KMS-11 (cell line): ENCODE measurements around the gene UHRF2.
"Not testable (repeated sequence)": the region's sequence is repeated elsewhere in the genome, so short reads cannot be mapped to it uniquely, and the experiment has no call there.

Experiments used
- H2AFZ ChIP-seq: fragments of 200-600 bp; sonication (generic); 2 replicates; pipeline ENCODE4 v1.6.1; 2016; ENCODE audit warnings: antibody characterized with exemption, mixed run types, low read depth
- H3K27ac ChIP-seq: fragments of 200-600 bp; sonication (generic); 2 replicates; pipeline ENCODE4 v1.6.1; 2016; ENCODE audit warnings: mild to moderate bottlenecking, mixed run types
- H3K27me3 ChIP-seq: fragments of 200-600 bp; sonication (generic); 2 replicates; pipeline ENCODE4 v1.6.1; 2017; ENCODE audit warnings: mild to moderate bottlenecking, low read depth, mixed run types, moderate library complexity; ENCODE audit not compliant: insufficient read depth
- H3K36me3 ChIP-seq: fragments of 200-600 bp; sonication (generic); 2 replicates; pipeline ENCODE4 v1.6.1; 2017; ENCODE audit warnings: mild to moderate bottlenecking, mixed run types; ENCODE audit not compliant: insufficient read depth
- H3K4me1 ChIP-seq: fragments of 200-600 bp; sonication (generic); 2 replicates; pipeline ENCODE4 v1.6.1; 2016; ENCODE audit warnings: mild to moderate bottlenecking, low read depth, mixed run types; ENCODE audit not compliant: poor library complexity, severe bottlenecking
- H3K4me2 ChIP-seq: fragments of 200-600 bp; sonication (generic); 2 replicates; pipeline ENCODE4 v1.7.0; 2016; ENCODE audit warnings: mild to moderate bottlenecking, mixed run types
- H3K4me3 ChIP-seq: fragments of 200-600 bp; sonication (generic); IDR thresholded peaks from 2 replicates; pipeline ENCODE4 v1.6.1; 2017; ENCODE audit warnings: low read depth, low read length, mixed read lengths; ENCODE audit not compliant: insufficient read depth
- H3K79me2 ChIP-seq: fragments of 200-600 bp; sonication (generic); 2 replicates; pipeline ENCODE4 v1.6.1; 2016; ENCODE audit warnings: low read depth, mixed run types; ENCODE audit not compliant: insufficient read depth
- H3K9ac ChIP-seq: fragments of 200-600 bp; sonication (generic); 2 replicates; pipeline ENCODE4 v1.6.1; 2016; ENCODE audit warnings: mild to moderate bottlenecking, mixed run types
- H4K20me1 ChIP-seq: fragments of 200-600 bp; sonication (generic); 2 replicates; pipeline ENCODE4 v1.6.1; 2016; ENCODE audit warnings: mild to moderate bottlenecking, mixed run types; ENCODE audit not compliant: insufficient read depth
- CTCF ChIP-seq: fragments of 200-600 bp; sonication (generic); conservative IDR thresholded peaks from 2 replicates; pipeline ENCODE4 v1.6.1; 2017; ENCODE audit warnings: low read depth, mild to moderate bottlenecking, antibody characterized with exemption, low read length, moderate library complexity, mixed read lengths

The UHRF2 gene

GRCh38 chr9:6412487-6413364, at the start of gene UHRF2:
TSS of gene UHRF2 (plus strand) at chr9:6413199. CDS start at chr9:6413491, 292 bp downstream.
- Histone ChIP-seq H3K27ac (peak within 1 kb of the TSS; percentile 99), H4K20me1 (peaks cover 10% of the 10 kb centered on the region; the same call in 1 of the 2 replicates), H3K4me2 (peak within 1 kb of the TSS; percentile 77), H3K9ac (peak within 1 kb of the TSS; percentile 96), H3K79me2 (peaks cover 45% of the 10 kb centered on the region), H3K4me3 (no peak within 1 kb of the TSS), H3K4me1 (peaks cover 38% of the 10 kb centered on the region), H3K36me3 (no peaks in the 10 kb centered on the region), H2AFZ (peak within 1 kb of the TSS; percentile 84), H3K27me3 (no peaks in the 10 kb centered on the region)
- TF ChIP-seq CTCF, result no peak

- no peaks in the 10 kb centered on the region for H3K27me3 ChIP-seq
- no peak overlapping the region for H3K27ac ChIP-seq
- H3K9ac ChIP-seq, result no peak overlapping the region
- H4K20me1 ChIP-seq, result no peaks in the 10 kb centered on the region
- no peak for TF ChIP-seq CTCF
- H3K4me3 ChIP-seq, result no peak overlapping the region
- H3K4me2 ChIP-seq, result no peak overlapping the region
- H3K36me3 ChIP-seq, result no peaks in the 10 kb centered on the region
- H3K79me2 ChIP-seq, result no peaks in the 10 kb centered on the region
- H2AFZ ChIP-seq, result no peak overlapping the region
- no peaks in the 10 kb centered on the region for H3K4me1 ChIP-seq
Observed at GRCh38 chr9:6367128-6367890, 45.7 kb upstream of the UHRF2 start.

GRCh38 chr9:6368831-6369230, 44.2 kb upstream of the UHRF2 start:
- Histone ChIP-seq H3K4me1 (no peaks in the 10 kb centered on the region), H3K4me3 (no peak overlapping the region), H2AFZ (no peak overlapping the region), H3K79me2 (no peaks in the 10 kb centered on the region), H3K27me3 (no peaks in the 10 kb centered on the region), H3K27ac (no peak overlapping the region), H3K9ac (no peak overlapping the region), H3K36me3 (no peaks in the 10 kb centered on the region), H3K4me2 (no peak overlapping the region), H4K20me1 (no peaks in the 10 kb centered on the region)
- TF ChIP-seq CTCF, result no peak

GRCh38 chr9:6381477-6382012, 31.5 kb upstream of the UHRF2 start:
- not testable (repeated sequence) for H3K4me1 ChIP-seq

More at GRCh38 chr9:6381477-6382012, 31.5 kb upstream of the UHRF2 start:
- not testable (repeated sequence) for H3K79me2 ChIP-seq, H3K36me3 ChIP-seq, H2AFZ ChIP-seq, H3K27ac ChIP-seq, H3K4me3 ChIP-seq, H3K9ac ChIP-seq, H3K27me3 ChIP-seq, H4K20me1 ChIP-seq, H3K4me2 ChIP-seq
